HL-60/S4 (cell line): Measurements from ENCODE around the gene PDPK1.
"Not testable (repeated sequence)": the region's sequence is repeated elsewhere in the genome, so short reads cannot be mapped to it uniquely, and the experiment has no call there.

Experiments used
- in situ Hi-C: fragments of 300-500 bp; cut with MboI; formaldehyde crosslinking; loops from 2 replicates; pipeline ENCODE4 v1.14.3; 2022; ENCODE audit warnings: low sequenced_read_pairs

Gene PDPK1

DNA sequence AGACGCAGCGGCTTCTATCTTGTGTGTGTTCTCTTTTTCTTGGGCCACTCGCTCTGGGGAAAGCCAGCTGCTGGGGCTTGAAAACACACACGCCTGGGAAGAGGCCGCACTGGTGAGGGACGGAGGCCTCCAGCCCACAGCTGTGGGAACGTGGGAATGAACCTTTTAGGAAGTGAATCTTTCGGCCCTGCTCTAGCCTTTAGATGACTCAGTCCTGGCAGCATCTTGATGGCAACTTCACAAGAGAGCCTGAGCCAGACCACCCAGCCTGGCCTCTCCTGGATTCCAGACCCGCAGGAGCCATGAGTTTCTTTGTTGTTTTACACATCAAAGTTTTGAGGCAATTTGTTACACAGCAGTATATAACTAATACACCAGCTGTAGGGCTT lies 2.2 kb upstream of the PDPK1 start:
- in situ Hi-C loops = no loop called here

- in situ Hi-C loops = not testable (repeated sequence)
Measured at GRCh38 chr16:2539192-2539844, 1.5 kb downstream of the PDPK1 start.

DNA sequence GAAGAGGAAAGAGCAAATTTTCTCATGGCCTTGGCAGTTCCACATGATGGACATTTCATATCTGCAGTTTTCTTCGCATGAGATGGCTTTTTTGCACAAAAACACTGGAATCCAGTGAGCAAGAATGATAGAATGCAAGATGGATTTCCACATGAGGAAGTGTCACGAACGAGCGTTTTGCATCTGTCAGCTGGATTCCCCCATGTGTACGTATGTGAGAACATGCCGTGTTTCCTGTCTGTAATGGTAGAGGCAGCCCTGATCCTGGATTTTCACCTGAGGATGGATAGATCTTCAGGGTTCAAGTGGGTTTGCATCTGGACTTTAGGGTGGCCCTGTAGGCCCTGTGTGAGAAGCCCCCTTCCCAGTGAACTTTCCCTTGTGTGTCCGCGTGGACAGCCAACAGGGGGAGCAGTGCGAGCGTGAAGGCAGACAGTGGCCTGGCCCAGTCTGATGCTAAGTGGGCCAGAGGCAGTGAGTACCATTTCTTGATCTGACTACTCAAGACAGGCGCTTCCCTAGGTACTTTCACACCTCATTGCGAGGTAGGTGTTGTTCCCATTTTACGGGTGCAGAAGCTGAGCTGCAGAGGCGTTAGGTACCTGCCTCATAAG lies 2.1 kb downstream of the PDPK1 start:
- in situ Hi-C loops = not testable (repeated sequence)

DNA sequence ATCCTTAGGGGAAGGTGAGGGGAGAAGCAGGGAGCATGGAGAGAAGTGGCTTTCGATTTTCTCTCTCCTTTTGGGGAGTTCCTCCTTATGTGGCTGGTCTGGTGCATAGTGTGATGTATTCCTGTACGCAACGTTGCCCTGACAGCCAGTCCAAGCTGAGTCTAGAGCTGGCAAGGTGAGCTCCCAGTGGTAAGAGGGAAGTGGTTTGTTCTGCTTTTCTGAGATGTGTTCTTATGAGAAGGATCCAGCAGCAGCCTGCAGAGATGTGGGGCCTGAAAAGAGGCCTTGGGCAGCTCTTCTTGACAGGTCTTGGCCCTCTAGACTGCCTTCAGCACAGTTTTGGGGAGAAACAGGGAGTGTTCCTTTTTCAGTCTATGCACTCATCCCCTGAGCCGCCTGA lies 3.1 kb downstream of the PDPK1 start:
- in situ Hi-C loops = not testable (repeated sequence)

- in situ Hi-C loops = not testable (repeated sequence)
Measured at GRCh38 chr16:2541409-2541808, 3.6 kb downstream of the PDPK1 start.

- in situ Hi-C loops = not testable (repeated sequence)
Measured at GRCh38 chr16:2543771-2544170, 6.0 kb downstream of the PDPK1 start.

GRCh38 chr16:2550283-2550878 lies 12.6 kb downstream of the PDPK1 start:
- in situ Hi-C loops = not testable (repeated sequence)

GRCh38 chr16:2551420-2551889 lies 13.6 kb downstream of the PDPK1 start:
- in situ Hi-C loops = not testable (repeated sequence)

- in situ Hi-C loops = not testable (repeated sequence)
Measured at GRCh38 chr16:2554709-2555425, 17.0 kb downstream of the PDPK1 start.

- in situ Hi-C loops = not testable (repeated sequence)
Measured at GRCh38 chr16:2557150-2557549, 19.3 kb downstream of the PDPK1 start.

GRCh38 chr16:2560131-2560797 lies 22.4 kb downstream of the PDPK1 start:
- in situ Hi-C loops = not testable (repeated sequence)

- in situ Hi-C loops = not testable (repeated sequence)
Measured at GRCh38 chr16:2560798-2561133, 22.9 kb downstream of the PDPK1 start.

GRCh38 chr16:2567506-2567905 lies 29.7 kb downstream of the PDPK1 start:
- in situ Hi-C loops = not testable (repeated sequence)

- in situ Hi-C loops = not testable (repeated sequence)
Measured at GRCh38 chr16:2568573-2568972, 30.8 kb downstream of the PDPK1 start.

DNA sequence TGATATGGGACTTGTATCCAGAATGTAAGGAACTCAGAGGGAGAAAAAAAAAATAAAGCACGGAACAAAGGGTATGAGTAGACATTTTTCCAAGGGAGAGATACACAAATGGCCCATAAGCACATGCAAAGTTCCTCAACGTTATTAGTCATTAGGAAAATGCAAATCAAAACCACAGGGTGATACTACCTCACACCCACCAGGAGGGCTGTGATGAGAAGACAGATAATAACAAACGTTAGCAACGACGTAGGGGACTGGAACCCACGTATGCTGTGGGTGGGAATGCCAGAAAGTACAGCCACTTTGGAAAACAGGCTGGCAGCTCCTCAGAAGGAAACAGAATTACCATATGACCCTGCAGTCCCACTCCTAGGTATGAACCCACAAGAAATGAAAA lies 34.9 kb downstream of the PDPK1 start:
- in situ Hi-C loops = not testable (repeated sequence)

- in situ Hi-C loops = not testable (repeated sequence)
Measured at GRCh38 chr16:2575839-2576238, 38.0 kb downstream of the PDPK1 start.

DNA sequence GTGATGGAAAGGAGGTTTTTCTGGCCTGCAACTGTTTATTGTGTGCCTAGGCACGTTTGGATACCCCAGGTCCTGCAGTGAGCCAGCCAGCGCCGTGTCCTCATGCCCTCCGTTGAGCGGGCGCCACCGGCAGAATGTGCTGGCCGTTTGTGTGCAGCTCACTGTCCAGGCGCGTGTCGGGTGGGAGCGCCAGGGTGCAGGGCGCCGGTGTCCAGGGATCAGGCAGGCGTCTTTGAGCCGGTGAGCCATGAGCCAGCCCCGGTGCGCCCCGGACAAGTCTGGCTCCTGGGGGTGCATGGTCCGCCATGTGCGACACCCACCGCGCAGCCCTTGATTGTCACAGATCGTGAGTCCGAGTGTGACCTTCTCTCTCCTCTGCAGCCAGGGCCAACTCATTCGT lies 39.2 kb downstream of the PDPK1 start:
- in situ Hi-C loops = not testable (repeated sequence)

GRCh38 chr16:2578905-2579304 lies 41.1 kb downstream of the PDPK1 start:
- in situ Hi-C loops = not testable (repeated sequence)

- in situ Hi-C loops = not testable (repeated sequence)
Measured at GRCh38 chr16:2580143-2580542, 42.3 kb downstream of the PDPK1 start.

- in situ Hi-C loops = not testable (repeated sequence)
Measured at GRCh38 chr16:2580818-2581217, 43.0 kb downstream of the PDPK1 start.
